Mucosa of descending colon (tissue), 3 donors: ENCODE data around the gene SH3BP5. TPM values are rescaled to one million over a fixed set of nuclear protein-coding genes. Genes with fewer than 3 reads are reported as not detected.

Source experiments
- ATAC-seq: fragments of 200-7000 bp; cut with Tn5 transposase; one replicate; pipeline ENCODE4 v1.9.1; 2020; ENCODE audit warnings: mild to moderate bottlenecking, moderate library complexity
- DNase-seq, 3 donors: peaks; one replicate each; pipeline ENCODE4 v3.0.0-alpha.2; 2020
- H3K36me3 ChIP-seq: fragments of 200-600 bp; one replicate; pipeline ENCODE4 v1.8.0; 2021; ENCODE audit warnings: low read depth, mild to moderate bottlenecking
- H3K4me1 ChIP-seq: fragments of 200-600 bp; one replicate; pipeline ENCODE4 v1.8.0; 2021; ENCODE audit warnings: low read depth, mild to moderate bottlenecking
- H3K4me3 ChIP-seq: fragments of 200-600 bp; one replicate; pipeline ENCODE4 v1.8.0; 2021; ENCODE audit warnings: mild to moderate bottlenecking
- H3K9me3 ChIP-seq: fragments of 200-600 bp; one replicate; pipeline ENCODE4 v1.8.0; 2021; ENCODE audit warnings: mild to moderate bottlenecking
- CTCF ChIP-seq: fragments of 200-600 bp; IDR thresholded peaks from one replicate; pipeline ENCODE4 v1.8.0; 2022; ENCODE audit warnings: antibody characterized with exemption, mild to moderate bottlenecking
- intact Hi-C, 2 donors: fragments of 100-400 bp; cut with DNase I in 1 of 2; cut with micrococcal nuclease in 1 of 2; formaldehyde crosslinking; loops; one replicate each; pipeline versions ENCODE4 v1.11.0 to v1.11.1; 2022; cut with DNase I, micrococcal nuclease
- total RNA-seq, 3 donors: library from RNA; stranded (reverse); fragmentation: NEBNext Ultra II Directional in 2 of 3; extraction: Animal tissue kit (Norgen Biotek cat#: 25700) in 2 of 3; gene quantifications; one replicate each; pipeline versions ENCODE4 v1.2.1 to v1.2.4, GENCODE V29; 2021 to 2023
- donor health status: DM: no; HTN: no; CAD: no; lungs with moderate emphysema.
- donor health status: DM: no; HTN: no; CAD: no.
- donor health status: DM: no; HTN: yes; CAD: no.

Gene SH3BP5
- total RNA-seq, 3 donors from 2014 or later, result 5.9 to 20.8 (median 10.9) TPM

GRCh38 chr3:15269091-15269989 lies 63.0 kb downstream of the SH3BP5 start:
- Histone ChIP-seq H3K36me3 (no peaks in the 10 kb centered on the region), H3K4me1 (peaks cover 11% of the 10 kb centered on the region), H3K4me3 (no peak overlapping the region), H3K9me3 (no peaks in the 10 kb centered on the region)
- DNase-seq, result peak; percentile 69 to 90 (median 72)
- intact Hi-C loops, result loop anchor here (5.0 to 10.0 kb wide), 4 partner anchors 63 to 138 kb away; partner anchors contain the start of gene SH3BP5 (in 2 of the 2)
- no peak for TF ChIP-seq CTCF
- peak; percentile 73 for ATAC-seq

- peaks cover 18% of the 10 kb centered on the region for H3K4me1 ChIP-seq
Observed at GRCh38 chr3:15268033-15268631, 64.3 kb downstream of the SH3BP5 start.

DNA sequence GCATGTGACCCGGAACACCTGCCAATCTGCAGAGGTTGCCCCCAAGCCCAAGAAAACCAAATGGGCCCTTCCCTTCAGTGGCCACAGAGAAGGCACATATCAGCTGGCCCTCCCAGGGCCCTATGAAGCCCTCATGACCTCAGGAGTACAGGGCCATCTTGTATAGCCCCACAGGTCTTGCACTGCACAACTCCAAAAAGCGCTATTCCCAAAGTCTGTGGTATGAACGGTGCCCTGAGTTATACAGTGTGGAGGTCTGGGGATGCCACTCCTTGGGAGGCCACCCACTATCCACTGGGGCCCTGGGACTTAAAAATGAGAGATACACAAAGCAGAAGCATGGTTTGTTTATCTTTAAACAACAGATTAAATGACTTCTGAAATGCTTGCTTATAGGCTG lies 64.9 kb downstream of the SH3BP5 start:
- TF ChIP-seq CTCF, result no peak
- Histone ChIP-seq H3K9me3 (no peaks in the 10 kb centered on the region), H3K4me1 (peaks cover 18% of the 10 kb centered on the region), H3K4me3 (no peak overlapping the region), H3K36me3 (no peaks in the 10 kb centered on the region)
- intact Hi-C loops, result loop anchor here (5.0 to 10.0 kb wide), 4 partner anchors 65 to 140 kb away; partner anchors contain the start of gene SH3BP5 (in 2 of the 2)
- ATAC-seq (no peak), DNase-seq (no peak)

More at GRCh38 chr3:15268033-15268631, 64.3 kb downstream of the SH3BP5 start:
- peak; percentile 88 for TF ChIP-seq CTCF
- ATAC-seq (peak; percentile 83), DNase-seq (peak; percentile 85 to 95 (median 87))
- no peaks in the 10 kb centered on the region for H3K36me3 ChIP-seq
- H3K9me3 ChIP-seq, result no peaks in the 10 kb centered on the region
- no peak overlapping the region for H3K4me3 ChIP-seq
- intact Hi-C loops, result loop anchor here (5.0 to 10.0 kb wide), 4 partner anchors 64 to 139 kb away; partner anchors contain the start of gene SH3BP5 (in 2 of the 2)

DNA sequence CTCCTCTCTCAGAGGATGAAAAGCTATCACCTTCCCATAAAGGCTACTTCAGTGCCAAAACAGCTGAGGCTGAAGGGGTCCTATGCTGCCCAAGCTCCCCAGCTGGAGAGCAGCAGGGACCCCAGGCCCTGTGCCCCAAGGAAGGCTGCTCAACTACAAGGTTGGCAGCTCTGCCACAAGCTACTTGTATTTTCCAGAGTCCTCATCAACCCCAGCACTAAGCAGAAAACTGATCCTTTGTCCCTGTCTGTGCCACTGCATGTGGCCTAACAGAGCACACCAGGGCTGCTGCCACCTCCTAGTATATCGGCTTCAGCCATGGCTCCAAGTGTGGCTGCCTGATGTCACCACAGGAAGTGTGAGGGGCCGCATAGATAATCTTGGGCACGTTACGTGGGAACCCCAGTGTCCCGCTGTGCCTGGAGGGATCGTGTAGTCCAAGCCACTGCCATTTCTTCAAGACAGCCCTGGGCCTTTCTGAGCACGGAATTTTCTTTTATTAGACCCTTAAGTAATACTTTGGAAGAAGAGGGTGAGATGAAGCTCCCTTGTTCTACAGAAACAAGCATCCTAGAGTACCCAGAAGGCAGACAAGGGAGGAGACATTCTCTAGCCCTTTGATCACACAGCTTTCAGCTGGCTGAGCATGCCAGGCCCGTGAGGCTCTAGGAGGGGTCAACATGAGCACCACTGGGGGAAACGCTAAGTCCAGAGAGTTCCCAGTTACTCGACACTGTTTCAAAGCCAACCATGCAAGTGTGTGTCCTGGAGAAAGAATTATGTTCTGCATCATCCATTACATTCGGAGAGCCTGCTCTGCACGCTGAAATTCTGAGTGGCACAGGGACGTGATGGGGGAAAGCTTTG lies 65.6 kb downstream of the SH3BP5 start:
- no peak for ATAC-seq
- intact Hi-C loops, result loop anchor here (5.0 to 10.0 kb wide), 4 partner anchors 66 to 141 kb away; partner anchors contain the start of gene SH3BP5 (in 2 of the 2)
- DNase-seq, result no peak

More for the DNA sequence above, 65.6 kb downstream of the SH3BP5 start:
- H3K9me3 ChIP-seq, result no peaks in the 10 kb centered on the region
- H3K4me1 ChIP-seq, result peaks cover 18% of the 10 kb centered on the region
- H3K4me3 ChIP-seq, result no peak overlapping the region
- no peaks in the 10 kb centered on the region for H3K36me3 ChIP-seq
- no peak for TF ChIP-seq CTCF
